MM.1S (cell line): ENCODE measurements around the gene FAM222B.

Experiments used
- DNase-seq: peaks from one replicate; pipeline ENCODE4 v3.0.0-alpha.2; 2015
- H2AFZ ChIP-seq: fragments of 300-600 bp; sonication (generic); 2 replicates; pipeline ENCODE4 v1.6.0; 2016; ENCODE audit warnings: antibody characterized with exemption, low read length
- H3F3A ChIP-seq: fragments of 300-600 bp; sonication (generic); 2 replicates; pipeline ENCODE4 v1.6.1; 2016; ENCODE audit warnings: mild to moderate bottlenecking, antibody characterized with exemption, low read length, moderate library complexity, mixed read lengths; ENCODE audit not compliant: insufficient read depth
- H3K27ac ChIP-seq: fragments of 300-600 bp; sonication (generic); 2 replicates; pipeline ENCODE4 v1.5.1; 2016; ENCODE audit warnings: mild to moderate bottlenecking, low read length
- H3K27me3 ChIP-seq: fragments of 300-600 bp; sonication (generic); replicated peaks from 2 replicates; pipeline ENCODE4 v1.6.0; 2016; ENCODE audit warnings: low read length; ENCODE audit not compliant: insufficient read depth
- H3K36me3 ChIP-seq: fragments of 300-600 bp; sonication (generic); replicated peaks from 2 replicates; pipeline ENCODE4 v1.6.1; 2016; ENCODE audit warnings: mild to moderate bottlenecking, low read length, mixed read lengths; ENCODE audit not compliant: insufficient read depth
- H3K4me1 ChIP-seq: fragments of 300-600 bp; sonication (generic); 2 replicates; pipeline ENCODE4 v1.6.1; 2016; ENCODE audit warnings: low read length, mixed read lengths
- H3K4me2 ChIP-seq: fragments of 300-600 bp; sonication (generic); 2 replicates; pipeline ENCODE4 v1.6.0; 2016; ENCODE audit warnings: low read depth, low read length
- H3K4me3 ChIP-seq: fragments of 300-600 bp; sonication (generic); 2 replicates; pipeline ENCODE4 v1.5.1; 2016; ENCODE audit warnings: low read length, mixed read lengths
- H3K79me2 ChIP-seq: fragments of 300-600 bp; sonication (generic); 2 replicates; pipeline ENCODE4 v1.6.1; 2016; ENCODE audit warnings: mixed run types, low read length, mixed read lengths
- H3K9ac ChIP-seq: fragments of 300-600 bp; sonication (generic); 2 replicates; pipeline ENCODE4 v1.6.1; 2016; ENCODE audit warnings: low read length, mixed read lengths
- H3K9me2 ChIP-seq: fragments of 300-600 bp; sonication (generic); replicated peaks from 2 replicates; pipeline ENCODE4 v1.6.1; 2016; ENCODE audit warnings: mild to moderate bottlenecking, low read length, mixed read lengths; ENCODE audit not compliant: insufficient read depth
- H3K9me3 ChIP-seq: fragments of 300-600 bp; sonication (generic); replicated peaks from 2 replicates; pipeline ENCODE4 v1.6.1; 2016; ENCODE audit warnings: mild to moderate bottlenecking, low read length, mixed read lengths; ENCODE audit not compliant: insufficient read depth
- H4K20me1 ChIP-seq: fragments of 300-600 bp; sonication (generic); 2 replicates; pipeline ENCODE4 v1.6.1; 2016; ENCODE audit warnings: mild to moderate bottlenecking, low read length, moderate library complexity, mixed read lengths; ENCODE audit not compliant: insufficient read depth
- CTCF ChIP-seq: fragments of 300-600 bp; sonication (generic); IDR thresholded peaks from 2 replicates; pipeline ENCODE4 v1.5.1; 2016; ENCODE audit warnings: antibody characterized with exemption, low read length, mixed read lengths
- EZH2 ChIP-seq: fragments of 300-600 bp; sonication (generic); optimal IDR thresholded peaks from 2 replicates; pipeline ENCODE3; 2017; ENCODE audit warnings: low read depth, mild to moderate bottlenecking, antibody characterized with exemption, low read length, mixed read lengths
- EZH2phosphoT487 ChIP-seq: fragments of 300-600 bp; sonication (generic); IDR thresholded peaks from 2 replicates; pipeline ENCODE4 v1.6.1; 2018; ENCODE audit warnings: antibody characterized with exemption, low read length

The FAM222B gene

GRCh38 chr17:28818819-28819221, 23.8 kb downstream of the FAM222B start:
- Histone ChIP-seq H3K4me2 (no peak overlapping the region), H3K36me3 (no peaks in the 10 kb centered on the region), H3K79me2 (peaks cover 40% of the 10 kb centered on the region), H3K9me2 (no peaks in the 10 kb centered on the region), H3K4me3 (no peak overlapping the region), H3F3A (no peaks in the 10 kb centered on the region), H2AFZ (no peak overlapping the region), H3K4me1 (no peaks in the 10 kb centered on the region), H4K20me1 (no peaks in the 10 kb centered on the region), H3K9ac (no peak overlapping the region), H3K9me3 (no peaks in the 10 kb centered on the region), H3K27ac (no peak overlapping the region), H3K27me3 (no peaks in the 10 kb centered on the region)
- no peak for DNase-seq
- TF ChIP-seq EZH2phosphoT487 (no peak), CTCF (no peak), EZH2 (no peak)

GRCh38 chr17:28816540-28816939, 26.1 kb downstream of the FAM222B start:
- Histone ChIP-seq H2AFZ (no peak overlapping the region), H3K9ac (no peak overlapping the region), H3K27ac (no peak overlapping the region), H3K4me3 (no peak overlapping the region), H3K9me2 (no peaks in the 10 kb centered on the region), H3F3A (peaks cover 11% of the 10 kb centered on the region), H3K36me3 (no peaks in the 10 kb centered on the region), H3K9me3 (no peaks in the 10 kb centered on the region), H3K4me1 (peaks cover 3% of the 10 kb centered on the region), H4K20me1 (no peaks in the 10 kb centered on the region), H3K79me2 (peaks cover 51% of the 10 kb centered on the region), H3K27me3 (no peaks in the 10 kb centered on the region), H3K4me2 (no peak overlapping the region)
- DNase-seq: no peak
- TF ChIP-seq CTCF: no peak
- TF ChIP-seq EZH2: no peak
- TF ChIP-seq EZH2phosphoT487: no peak

GRCh38 chr17:28812748-28813377, 29.7 kb downstream of the FAM222B start:
- H3F3A ChIP-seq: peaks cover 14% of the 10 kb centered on the region
- H3K9me2 ChIP-seq: no peaks in the 10 kb centered on the region
- peak overlapping the region; percentile 82; the same call in 1 of the 2 replicates for H3K27ac ChIP-seq
- peak; percentile 56 for DNase-seq
- H3K4me1 ChIP-seq: peaks cover 12% of the 10 kb centered on the region
- H3K36me3 ChIP-seq: no peaks in the 10 kb centered on the region
- H3K4me2 ChIP-seq: peak overlapping the region; percentile 77
- no peaks in the 10 kb centered on the region for H3K27me3 ChIP-seq
- H4K20me1 ChIP-seq: no peaks in the 10 kb centered on the region
- peak overlapping the region; percentile 77 for H3K4me3 ChIP-seq
- H3K9ac ChIP-seq: peak overlapping the region; percentile 72
- no peaks in the 10 kb centered on the region for H3K9me3 ChIP-seq
- peaks cover 63% of the 10 kb centered on the region for H3K79me2 ChIP-seq
- TF ChIP-seq CTCF: no peak
- no peak for TF ChIP-seq EZH2
- TF ChIP-seq EZH2phosphoT487: no peak
- H2AFZ ChIP-seq: peak overlapping the region; percentile 87
